DND-41 (cell line): Measurements from ENCODE around the gene PLPP6.

Experiments
- ATAC-seq: fragments of 200-7000 bp; cut with Tn5 transposase; 3 replicates; pipeline ENCODE4 v1.9.1; 2021; ENCODE audit warnings: low read depth; ENCODE audit not compliant: insufficient read depth
- DNase-seq: peaks from one replicate; pipeline ENCODE4 v3.0.0-alpha.2; 2020
- H2AFZ ChIP-seq: 2 replicates; pipeline ENCODE4 v1.6.0; 2012; ENCODE audit warnings: low read depth, low read length
- H3K27ac ChIP-seq: 2 replicates; pipeline ENCODE4 v1.5.1; 2012; ENCODE audit warnings: low read length, inconsistent platforms
- H3K27me3 ChIP-seq: fragments of 200-600 bp; sonication (generic); 2 replicates; pipeline ENCODE4 v1.6.0; 2012; ENCODE audit warnings: low read length, mild to moderate bottlenecking, inconsistent platforms; ENCODE audit not compliant: insufficient read depth, poor library complexity
- H3K36me3 ChIP-seq: 2 replicates; pipeline ENCODE4 v1.5.1; 2012; ENCODE audit warnings: low read length, inconsistent platforms; ENCODE audit not compliant: insufficient read depth
- H3K4me1 ChIP-seq: 2 replicates; pipeline ENCODE4 v1.5.1; 2012; ENCODE audit warnings: mild to moderate bottlenecking, low read length; ENCODE audit not compliant: insufficient read depth
- H3K4me2 ChIP-seq: 2 replicates; pipeline ENCODE4 v1.6.0; 2012; ENCODE audit warnings: mild to moderate bottlenecking, moderate library complexity, low read length, inconsistent platforms; ENCODE audit not compliant: insufficient read depth
- H3K4me3 ChIP-seq, 2 experiments: fragments of 200-600 bp in 1 of 2; shearing (Covaris generic) in 1 of 2; 2 replicates each; pipeline ENCODE4 v1.5.1; 2012 to 2016; ENCODE audit warnings: inconsistent platforms in 2 of 2, low read length in 2 of 2, mild to moderate bottlenecking in 2 of 2, low read depth in 1 of 2, moderate library complexity in 1 of 2
- H3K79me2 ChIP-seq: 2 replicates; pipeline ENCODE4 v1.6.0; 2012; ENCODE audit warnings: low read length, inconsistent platforms; ENCODE audit not compliant: insufficient read depth
- H3K9ac ChIP-seq: 2 replicates; pipeline ENCODE4 v1.6.0; 2012; ENCODE audit warnings: low read depth, mild to moderate bottlenecking, inconsistent platforms, low read length, moderate library complexity
- H3K9me3 ChIP-seq: 2 replicates; pipeline ENCODE4 v1.5.1; 2012; ENCODE audit warnings: low read length, moderate library complexity, mild to moderate bottlenecking, inconsistent platforms; ENCODE audit not compliant: insufficient read depth, severe bottlenecking
- H4K20me1 ChIP-seq: 2 replicates; pipeline ENCODE4 v1.6.0; 2012; ENCODE audit warnings: low read length; ENCODE audit not compliant: insufficient read depth
- EZH2 ChIP-seq: IDR thresholded peaks from 3 replicates; pipeline ENCODE4 v1.6.1; 2012; ENCODE audit warnings: borderline replicate concordance, low read depth, mild to moderate bottlenecking, moderate library complexity, low read length, inconsistent platforms; ENCODE audit not compliant: severe bottlenecking
- TF ChIP-seq, protein P1 (sequence below): IDR thresholded peaks from 2 replicates; pipeline ENCODE4 v1.5.1; 2012; ENCODE audit warnings: borderline replicate concordance, low read length, moderate library complexity, mild to moderate bottlenecking; ENCODE audit not compliant: poor library complexity, severe bottlenecking; ENCODE audit errors: extremely low read depth

The PLPP6 gene

DNA sequence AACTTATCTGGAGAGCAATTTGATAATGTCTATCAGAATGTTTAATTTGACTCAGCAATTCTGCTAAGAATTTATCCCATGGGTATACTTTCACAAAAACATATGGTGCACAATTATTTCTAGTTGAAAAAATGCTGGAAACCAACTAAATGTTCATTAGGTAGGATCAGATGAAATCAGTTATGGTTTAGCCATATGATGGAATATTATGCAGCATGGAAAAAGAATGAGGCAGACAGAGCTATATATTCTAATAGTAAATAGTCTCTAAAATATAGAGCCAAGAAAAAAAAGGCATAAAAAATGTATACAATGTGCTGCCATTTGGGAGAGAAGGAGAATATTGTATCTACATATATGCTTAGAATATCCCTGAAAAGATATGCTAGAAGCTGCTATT, 7.8 kb downstream of the PLPP6 start:
- Histone ChIP-seq H3K9ac (no peak overlapping the region), H2AFZ (no peak overlapping the region), H3K4me2 (no peak overlapping the region), H3K4me1 (peaks cover 1% of the 10 kb centered on the region; the same call in 1 of the 2 replicates), H4K20me1 (no peaks in the 10 kb centered on the region), H3K27me3 (no peaks in the 10 kb centered on the region), H3K79me2 (no peaks in the 10 kb centered on the region), H3K4me3 (no peak overlapping the region), H3K27ac (no peak overlapping the region), H3K9me3 (no peaks in the 10 kb centered on the region), H3K36me3 (no peaks in the 10 kb centered on the region)
- no peak for DNase-seq
- TF ChIP-seq, protein P1, sequence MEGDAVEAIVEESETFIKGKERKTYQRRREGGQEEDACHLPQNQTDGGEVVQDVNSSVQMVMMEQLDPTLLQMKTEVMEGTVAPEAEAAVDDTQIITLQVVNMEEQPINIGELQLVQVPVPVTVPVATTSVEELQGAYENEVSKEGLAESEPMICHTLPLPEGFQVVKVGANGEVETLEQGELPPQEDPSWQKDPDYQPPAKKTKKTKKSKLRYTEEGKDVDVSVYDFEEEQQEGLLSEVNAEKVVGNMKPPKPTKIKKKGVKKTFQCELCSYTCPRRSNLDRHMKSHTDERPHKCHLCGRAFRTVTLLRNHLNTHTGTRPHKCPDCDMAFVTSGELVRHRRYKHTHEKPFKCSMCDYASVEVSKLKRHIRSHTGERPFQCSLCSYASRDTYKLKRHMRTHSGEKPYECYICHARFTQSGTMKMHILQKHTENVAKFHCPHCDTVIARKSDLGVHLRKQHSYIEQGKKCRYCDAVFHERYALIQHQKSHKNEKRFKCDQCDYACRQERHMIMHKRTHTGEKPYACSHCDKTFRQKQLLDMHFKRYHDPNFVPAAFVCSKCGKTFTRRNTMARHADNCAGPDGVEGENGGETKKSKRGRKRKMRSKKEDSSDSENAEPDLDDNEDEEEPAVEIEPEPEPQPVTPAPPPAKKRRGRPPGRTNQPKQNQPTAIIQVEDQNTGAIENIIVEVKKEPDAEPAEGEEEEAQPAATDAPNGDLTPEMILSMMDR, result no peak
- TF ChIP-seq EZH2, result no peak
- no peak for ATAC-seq

DNA sequence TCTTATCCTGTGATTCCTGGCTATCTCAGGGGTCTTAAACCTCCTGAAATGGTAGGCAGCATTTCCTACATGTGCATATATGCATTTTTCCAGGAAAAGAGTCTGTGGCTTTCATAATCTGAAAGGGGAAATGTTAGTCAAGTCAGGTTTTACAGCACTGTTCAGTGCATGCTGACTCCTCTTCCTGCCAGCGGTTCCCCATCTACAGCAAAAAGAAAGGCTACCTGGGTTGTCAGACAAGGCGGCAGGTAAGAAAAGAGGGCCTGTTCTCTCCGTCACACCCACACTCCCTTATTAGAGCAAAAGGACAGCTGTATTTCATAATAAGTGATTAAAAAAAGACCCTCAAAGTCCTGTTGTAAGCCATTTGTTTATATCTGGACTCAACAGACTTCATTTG, 8.5 kb downstream of the PLPP6 start:
- Histone ChIP-seq H3K4me1 (no peaks in the 10 kb centered on the region), H3K4me2 (no peak overlapping the region), H3K79me2 (no peaks in the 10 kb centered on the region), H4K20me1 (no peaks in the 10 kb centered on the region), H3K4me3 (no peak overlapping the region), H3K9me3 (no peaks in the 10 kb centered on the region), H3K36me3 (no peaks in the 10 kb centered on the region), H3K27ac (no peak overlapping the region), H2AFZ (no peak overlapping the region), H3K9ac (no peak overlapping the region), H3K27me3 (no peaks in the 10 kb centered on the region)
- no peak for TF ChIP-seq EZH2
- TF ChIP-seq, protein P1, result no peak
- ATAC-seq, result no peak
- DNase-seq, result no peak

DNA sequence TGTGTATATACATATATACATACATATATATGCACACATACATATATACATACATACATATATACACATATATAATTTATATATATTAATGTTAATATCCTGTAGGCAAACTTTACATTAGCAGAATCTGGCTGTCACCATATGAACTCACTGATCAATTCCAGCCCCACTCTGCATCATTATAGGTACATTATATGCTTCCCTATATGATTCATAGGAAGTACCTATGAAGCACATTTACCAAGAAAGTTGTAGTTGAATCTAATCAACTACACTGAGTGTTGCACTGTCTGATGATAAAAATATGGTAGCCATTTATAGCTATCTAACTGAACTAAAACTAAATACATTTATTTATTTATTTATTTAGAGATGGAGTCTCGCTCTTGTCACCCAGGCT, 9.6 kb downstream of the PLPP6 start:
- H3K4me1 ChIP-seq, result no peaks in the 10 kb centered on the region
- no peaks in the 10 kb centered on the region for H3K9me3 ChIP-seq
- no peak for ATAC-seq
- no peaks in the 10 kb centered on the region for H3K36me3 ChIP-seq
- H3K4me2 ChIP-seq, result no peak overlapping the region
- no peak for TF ChIP-seq EZH2
- TF ChIP-seq, protein P1, result no peak
- DNase-seq, result no peak
- no peaks in the 10 kb centered on the region for H4K20me1 ChIP-seq
- H3K27me3 ChIP-seq, result no peaks in the 10 kb centered on the region
- no peak overlapping the region for H3K4me3 ChIP-seq
- no peak overlapping the region for H3K9ac ChIP-seq
- H3K27ac ChIP-seq, result no peak overlapping the region
- H3K79me2 ChIP-seq, result no peaks in the 10 kb centered on the region
- H2AFZ ChIP-seq, result no peak overlapping the region

DNA sequence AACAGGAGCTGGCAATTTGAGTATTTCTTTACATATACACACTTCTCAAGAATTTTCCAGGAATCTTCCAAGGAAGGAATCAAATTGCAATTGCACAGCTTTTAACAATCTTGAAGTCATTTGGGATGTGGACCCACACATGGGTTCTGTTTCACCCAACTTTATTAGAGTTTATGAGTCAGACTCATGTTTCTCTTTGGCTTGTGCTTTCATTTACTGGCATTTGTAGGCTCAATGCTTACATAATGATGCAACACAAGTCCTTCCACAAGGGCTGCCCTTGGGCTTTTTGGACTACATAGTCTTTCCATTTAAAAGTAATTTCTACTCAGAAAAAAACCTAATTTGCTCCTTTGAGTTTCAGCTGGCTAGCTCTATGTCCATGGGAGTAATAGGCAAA, 12.7 kb downstream of the PLPP6 start:
- no peak overlapping the region for H2AFZ ChIP-seq
- no peak for ATAC-seq
- no peaks in the 10 kb centered on the region for H3K36me3 ChIP-seq
- no peaks in the 10 kb centered on the region for H3K9me3 ChIP-seq
- H3K4me1 ChIP-seq, result peaks cover 12% of the 10 kb centered on the region
- H3K27ac ChIP-seq, result no peak overlapping the region
- H4K20me1 ChIP-seq, result no peaks in the 10 kb centered on the region
- TF ChIP-seq EZH2, result no peak
- TF ChIP-seq, protein P1, result no peak
- no peak overlapping the region for H3K4me3 ChIP-seq
- H3K27me3 ChIP-seq, result no peaks in the 10 kb centered on the region
- DNase-seq, result no peak
- H3K4me2 ChIP-seq, result no peak overlapping the region
- no peak overlapping the region for H3K9ac ChIP-seq
- H3K79me2 ChIP-seq, result peaks cover 4% of the 10 kb centered on the region
